Measurements from ENCODE around the gene ITGA11. TPM values are rescaled to one million over a fixed set of nuclear protein-coding genes. Genes with fewer than 3 reads are reported as not detected.

ITGA11 gene
- total RNA-seq, 4 donors from 2014 or later: 2.5 to 8.4 (median 5.6) TPM

DNA sequence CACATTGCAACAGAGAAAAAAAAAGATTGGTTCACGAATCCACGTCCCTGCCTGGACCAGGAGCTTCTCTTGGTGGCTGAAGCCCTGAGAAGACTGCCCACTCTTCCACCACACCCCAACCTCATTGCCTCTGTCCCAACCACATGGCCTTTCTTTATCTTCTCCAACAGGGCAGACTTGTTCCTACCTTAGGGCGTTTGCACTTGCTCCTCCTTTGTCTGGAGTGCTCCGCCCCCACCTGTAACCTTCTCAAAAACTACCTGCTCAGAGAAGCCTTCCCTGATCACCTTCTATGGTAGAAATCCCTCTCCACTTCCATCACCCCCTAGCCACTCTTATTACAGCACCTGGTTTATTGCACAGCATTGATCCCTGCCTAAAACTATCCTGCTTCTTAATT lies 64.7 kb downstream of the ITGA11 start:
- TF ChIP-seq CTCF (IDR thresholded peaks at IDR 0.05; ENCODE audit: low read depth): no peak

- TF ChIP-seq CTCF (IDR thresholded peaks at IDR 0.05; ENCODE audit: low read depth): no peak
These were observed 65.6 kb downstream of the ITGA11 start for GRCh38 chr15:68366314-68366713.

DNA sequence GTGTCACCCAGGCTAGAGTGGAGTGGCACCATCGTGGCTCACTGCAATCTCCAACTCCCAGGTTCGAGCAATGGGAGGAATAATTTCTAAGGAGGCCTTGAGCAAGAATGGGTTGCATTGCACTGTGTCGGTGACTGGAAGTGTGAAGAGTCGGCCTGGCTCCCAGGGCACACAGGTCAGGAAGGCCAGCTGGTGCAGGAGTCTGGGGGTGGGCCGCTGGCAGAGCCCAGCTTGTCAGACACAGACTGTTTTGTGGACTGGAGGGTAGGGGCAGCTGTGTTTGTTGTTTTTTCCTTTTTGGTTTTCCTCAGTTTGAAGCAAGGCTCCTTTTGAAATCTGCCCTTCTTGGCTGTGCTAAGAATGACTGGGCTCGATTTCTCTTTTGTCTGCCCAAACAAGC lies 66.2 kb downstream of the ITGA11 start:
- no peak for TF ChIP-seq CTCF (IDR thresholded peaks at IDR 0.05; ENCODE audit: low read depth)

- no peak for TF ChIP-seq CTCF (IDR thresholded peaks at IDR 0.05; ENCODE audit: low read depth)
These were observed 66.7 kb downstream of the ITGA11 start for GRCh38 chr15:68365140-68365745.

DNA sequence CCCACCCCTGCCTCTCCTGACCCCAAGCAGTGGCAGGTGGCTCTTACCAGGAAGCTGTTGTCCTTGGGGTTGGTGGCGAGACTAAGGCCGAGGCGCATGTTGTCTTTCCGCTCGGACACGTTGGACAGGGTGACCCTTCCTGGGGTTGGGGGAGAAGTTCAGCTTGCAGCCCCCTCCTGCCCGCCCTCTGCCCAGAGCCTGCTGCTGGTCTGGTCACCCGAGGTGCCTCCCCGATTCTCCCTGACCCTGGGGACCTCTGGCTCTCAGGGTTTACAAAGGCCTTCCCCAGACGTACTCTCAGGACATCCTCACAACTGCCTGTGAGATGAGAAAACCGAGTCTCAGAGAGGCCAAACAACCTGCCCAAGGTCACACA lies 67.3 kb downstream of the ITGA11 start:
- no peak for TF ChIP-seq CTCF (IDR thresholded peaks at IDR 0.05; ENCODE audit: low read depth)

GRCh38 chr15:68364028-68364659 lies 67.8 kb downstream of the ITGA11 start:
- no peak for TF ChIP-seq CTCF (IDR thresholded peaks at IDR 0.05; ENCODE audit: low read depth)

DNA sequence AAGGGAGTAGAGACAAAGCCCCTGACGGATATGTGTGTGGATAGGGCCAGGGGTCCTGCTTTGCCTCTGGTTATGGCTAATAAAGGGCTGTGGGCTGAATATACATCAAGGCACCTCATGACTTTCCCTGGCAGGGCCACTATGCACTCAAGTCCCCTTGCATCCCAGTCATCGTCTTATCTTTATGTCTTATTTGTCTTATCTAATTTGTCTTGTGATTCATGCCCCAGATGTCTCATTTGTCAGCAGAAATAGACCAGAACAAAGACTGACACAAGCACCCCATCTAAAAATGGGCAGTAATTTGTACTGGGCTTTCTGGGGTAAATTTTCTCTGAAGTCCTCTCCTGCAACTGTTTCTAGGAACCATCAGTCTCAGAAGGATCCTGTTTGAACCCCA lies 68.6 kb downstream of the ITGA11 start:
- no peak for TF ChIP-seq CTCF (IDR thresholded peaks at IDR 0.05; ENCODE audit: low read depth)
